T47D (cell line): ENCODE data around the gene SPOCD1.

Experiments
- DNase-seq, 2 experiments: peaks; one replicate each; pipeline versions ENCODE4 v3.0.0 to v3.0.0-alpha.2; 2011 to 2012; ENCODE audit warnings: low read depth in 1 of 2, low spot score in 1 of 2
- JUND ChIP-seq: IDR thresholded peaks from 2 replicates; pipeline ENCODE4 v1.6.1; 2012; ENCODE audit warnings: low read depth
- in situ Hi-C: cut with HindIII; loops from 2 replicates; pipeline ENCODE4 v1.10.0; 2016; ENCODE audit warnings: low sequenced_read_pairs, low pct_unique_long_range_greater_than_20kb

The SPOCD1 gene

GRCh38 chr1:31746687-31747086, 69.1 kb downstream of the SPOCD1 start:
- in situ Hi-C loops, result no loop called here
- DNase-seq, result no peak

GRCh38 chr1:31745946-31746670, 69.7 kb downstream of the SPOCD1 start:
- in situ Hi-C loops, result no loop called here
- no peak for TF ChIP-seq JUND
- no peak for DNase-seq

More at GRCh38 chr1:31746687-31747086, 69.1 kb downstream of the SPOCD1 start:
- TF ChIP-seq JUND, result no peak

DNA sequence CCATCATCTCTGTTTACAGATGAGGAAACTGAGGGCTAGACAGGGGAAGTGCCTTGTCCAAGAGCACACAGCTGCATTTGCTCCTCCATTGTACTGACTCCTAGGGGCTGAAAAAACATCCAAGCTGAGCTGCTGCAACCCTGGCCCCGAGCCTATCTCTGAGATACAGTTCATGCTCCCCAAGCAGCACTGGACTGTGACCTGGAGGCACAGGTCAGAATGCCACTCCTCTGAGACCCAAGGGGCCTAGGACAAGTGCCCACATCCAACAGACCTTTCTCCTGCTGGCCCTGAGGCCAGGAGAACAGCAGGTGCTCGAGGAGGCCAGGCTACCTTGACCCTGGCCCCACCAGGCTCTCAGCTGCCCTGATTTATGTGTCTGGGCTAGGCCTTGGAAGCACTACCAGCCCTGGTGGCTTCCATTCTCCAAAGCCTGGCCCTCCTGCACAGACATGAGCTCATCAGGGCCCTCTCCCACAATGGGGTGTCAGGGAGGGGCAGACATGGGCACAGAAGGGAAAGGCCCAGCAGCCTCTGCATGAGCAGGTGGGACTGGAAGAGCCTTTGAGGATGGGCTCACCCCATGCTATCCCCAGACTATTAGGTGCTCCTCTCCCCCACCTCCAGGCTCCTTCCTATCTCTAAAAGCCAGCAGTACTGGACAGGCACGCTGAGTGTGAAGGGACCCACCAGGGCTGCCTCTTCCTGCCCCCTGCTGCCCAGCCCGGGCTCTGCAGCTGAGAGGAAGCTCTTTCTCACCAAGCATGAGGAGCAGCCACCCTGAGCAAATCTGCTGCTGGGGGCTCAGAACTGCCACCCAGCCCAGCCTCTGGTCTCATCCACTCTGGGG, 70.5 kb downstream of the SPOCD1 start:
- TF ChIP-seq JUND, result no peak
- DNase-seq, result peak in 1 of 2 experiments; percentile 55
- in situ Hi-C loops, result no loop called here

GRCh38 chr1:31744165-31744888, 71.5 kb downstream of the SPOCD1 start:
- TF ChIP-seq JUND, result no peak
- in situ Hi-C loops, result no loop called here
- no peak for DNase-seq

DNA sequence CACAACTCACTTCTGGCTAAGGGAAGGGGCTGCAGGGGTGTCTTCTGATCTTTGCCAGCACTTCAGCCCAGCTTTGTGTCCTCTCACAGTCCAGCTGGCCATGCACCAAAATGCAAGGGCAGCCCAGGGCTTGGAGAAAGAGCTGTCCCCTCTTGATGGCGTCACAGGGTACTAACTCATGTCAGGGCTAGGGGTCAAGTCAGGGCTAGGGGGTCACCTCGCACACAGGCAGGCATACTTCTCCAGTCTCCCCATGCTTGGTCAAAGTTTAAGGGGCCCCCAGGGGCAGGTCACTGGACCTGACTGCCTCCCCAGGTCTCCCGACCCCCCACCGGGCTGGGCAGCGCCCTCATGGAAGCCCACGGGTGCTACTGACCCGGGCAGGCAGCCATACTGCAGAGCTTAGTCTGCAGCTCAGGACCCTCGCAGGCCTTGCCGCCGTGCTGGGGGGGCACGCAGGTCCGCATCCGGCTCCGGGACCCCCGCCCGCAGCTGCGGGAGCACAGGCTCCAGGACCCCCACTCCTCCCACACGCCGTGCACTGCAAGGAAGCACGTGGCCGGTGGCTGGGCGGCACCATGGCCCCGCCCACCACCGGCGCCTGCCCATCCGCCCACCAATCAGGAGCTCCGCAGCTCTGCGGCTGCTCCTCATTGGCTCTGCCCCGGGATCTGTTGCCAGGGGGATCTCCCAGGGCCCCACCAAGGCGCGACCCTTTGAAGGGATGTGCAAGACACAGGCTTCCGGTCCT, 73.2 kb downstream of the SPOCD1 start:
- DNase-seq, result no peak
- no peak for TF ChIP-seq JUND
- in situ Hi-C loops, result no loop called here
